OCI-LY3 (cell line): ENCODE measurements around the gene CALML4.

ENCODE experiments used
- H2AFZ ChIP-seq: fragments of 200-600, 300-600 bp; shearing (Covaris generic); 2 replicates; pipeline ENCODE4 v1.6.0; 2014; ENCODE audit warnings: antibody characterized with exemption, low read depth, low read length
- H3K27ac ChIP-seq: fragments of 200-600, 300-600 bp; sonication (generic); 2 replicates; pipeline ENCODE4 v1.5.1; 2014; ENCODE audit warnings: mild to moderate bottlenecking, low read length, moderate library complexity, mixed read lengths
- H3K27me3 ChIP-seq: fragments of 200-600, 300-600 bp; sonication (generic); 2 replicates; pipeline ENCODE4 v1.6.1; 2014; ENCODE audit warnings: low read depth, low read length, mixed read lengths
- H3K36me3 ChIP-seq: fragments of 200-600, 300-600 bp; sonication (generic); replicated peaks from 2 replicates; pipeline ENCODE3; 2014; ENCODE audit warnings: low read depth, low read length, mixed read lengths
- H3K4me1 ChIP-seq: fragments of 300-600, 200-600 bp; sonication (generic); 2 replicates; pipeline ENCODE4 v1.6.1; 2014; ENCODE audit warnings: low read length, mixed read lengths
- H3K4me2 ChIP-seq: fragments of 200-600, 300-600 bp; sonication (generic); 2 replicates; pipeline ENCODE4 v1.6.1; 2014; ENCODE audit warnings: low read length, mixed read lengths
- H3K4me3 ChIP-seq: fragments of 300-600, 200-600 bp; sonication (generic); 2 replicates; pipeline ENCODE4 v1.5.1; 2014; ENCODE audit warnings: antibody characterized with exemption, mild to moderate bottlenecking, low read length, moderate library complexity
- H3K79me2 ChIP-seq: fragments of 300-600, 200-600 bp; shearing (Covaris generic); 2 replicates; pipeline ENCODE4 v1.6.1; 2014; ENCODE audit warnings: mild to moderate bottlenecking, low read length, mixed read lengths
- H3K9ac ChIP-seq: fragments of 300-600, 200-600 bp; shearing (Covaris generic); 2 replicates; pipeline ENCODE4 v1.6.0; 2014; ENCODE audit warnings: mild to moderate bottlenecking, low read length, moderate library complexity
- H3K9me3 ChIP-seq: fragments of 200-600, 300-600 bp; shearing (Covaris generic); 2 replicates; pipeline ENCODE4 v1.6.1; 2014; ENCODE audit warnings: low read length, mixed read lengths; ENCODE audit not compliant: insufficient read depth
- H4K20me1 ChIP-seq: fragments of 200-600, 300-600 bp; sonication (generic); 2 replicates; pipeline ENCODE4 v1.6.1; 2016; ENCODE audit warnings: low read length, mixed read lengths; ENCODE audit not compliant: insufficient read depth
- EZH2phosphoT487 ChIP-seq: fragments of 200-600 bp; shearing (Covaris generic); IDR thresholded peaks from 2 replicates; pipeline ENCODE4 v1.6.1; 2018; ENCODE audit warnings: antibody characterized with exemption, mixed run types, low read depth
- TF ChIP-seq, protein P1 (sequence below): fragments of 200-600, 300-600 bp; sonication (generic); IDR thresholded peaks from 2 replicates; pipeline ENCODE4 v1.5.1; 2014; ENCODE audit warnings: antibody characterized with exemption, low read length, low read depth

Gene CALML4

DNA sequence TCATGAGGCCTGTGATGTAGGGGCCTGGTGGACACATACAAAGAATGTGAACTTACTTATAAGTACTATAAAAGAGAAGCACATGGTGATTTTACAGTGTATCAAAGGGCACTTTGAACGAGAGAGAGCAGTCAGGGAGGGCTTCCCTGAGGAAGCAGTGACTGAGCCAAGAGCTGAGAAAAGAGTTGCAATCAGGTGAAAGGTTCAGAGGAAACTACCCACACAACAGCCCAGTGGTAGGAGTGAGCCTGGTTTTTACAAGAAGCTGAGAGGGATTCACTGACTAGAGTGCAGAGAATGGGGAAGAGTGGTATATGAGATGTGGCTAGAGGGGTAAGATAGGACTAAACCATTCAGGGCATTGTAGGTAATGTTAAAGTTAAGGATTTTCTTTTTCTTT lies 57.1 kb downstream of the CALML4 start:
- Histone ChIP-seq H3K27ac (no peak overlapping the region), H3K4me2 (no peak overlapping the region), H4K20me1 (no peaks in the 10 kb centered on the region), H3K79me2 (no peaks in the 10 kb centered on the region), H3K9me3 (no peaks in the 10 kb centered on the region), H3K36me3 (peaks cover 8% of the 10 kb centered on the region), H3K4me1 (no peaks in the 10 kb centered on the region), H3K4me3 (no peak overlapping the region), H3K27me3 (no peaks in the 10 kb centered on the region), H2AFZ (no peak overlapping the region), H3K9ac (no peak overlapping the region)
- TF ChIP-seq EZH2phosphoT487: no peak
- TF ChIP-seq, protein P1, sequence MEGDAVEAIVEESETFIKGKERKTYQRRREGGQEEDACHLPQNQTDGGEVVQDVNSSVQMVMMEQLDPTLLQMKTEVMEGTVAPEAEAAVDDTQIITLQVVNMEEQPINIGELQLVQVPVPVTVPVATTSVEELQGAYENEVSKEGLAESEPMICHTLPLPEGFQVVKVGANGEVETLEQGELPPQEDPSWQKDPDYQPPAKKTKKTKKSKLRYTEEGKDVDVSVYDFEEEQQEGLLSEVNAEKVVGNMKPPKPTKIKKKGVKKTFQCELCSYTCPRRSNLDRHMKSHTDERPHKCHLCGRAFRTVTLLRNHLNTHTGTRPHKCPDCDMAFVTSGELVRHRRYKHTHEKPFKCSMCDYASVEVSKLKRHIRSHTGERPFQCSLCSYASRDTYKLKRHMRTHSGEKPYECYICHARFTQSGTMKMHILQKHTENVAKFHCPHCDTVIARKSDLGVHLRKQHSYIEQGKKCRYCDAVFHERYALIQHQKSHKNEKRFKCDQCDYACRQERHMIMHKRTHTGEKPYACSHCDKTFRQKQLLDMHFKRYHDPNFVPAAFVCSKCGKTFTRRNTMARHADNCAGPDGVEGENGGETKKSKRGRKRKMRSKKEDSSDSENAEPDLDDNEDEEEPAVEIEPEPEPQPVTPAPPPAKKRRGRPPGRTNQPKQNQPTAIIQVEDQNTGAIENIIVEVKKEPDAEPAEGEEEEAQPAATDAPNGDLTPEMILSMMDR: no peak

DNA sequence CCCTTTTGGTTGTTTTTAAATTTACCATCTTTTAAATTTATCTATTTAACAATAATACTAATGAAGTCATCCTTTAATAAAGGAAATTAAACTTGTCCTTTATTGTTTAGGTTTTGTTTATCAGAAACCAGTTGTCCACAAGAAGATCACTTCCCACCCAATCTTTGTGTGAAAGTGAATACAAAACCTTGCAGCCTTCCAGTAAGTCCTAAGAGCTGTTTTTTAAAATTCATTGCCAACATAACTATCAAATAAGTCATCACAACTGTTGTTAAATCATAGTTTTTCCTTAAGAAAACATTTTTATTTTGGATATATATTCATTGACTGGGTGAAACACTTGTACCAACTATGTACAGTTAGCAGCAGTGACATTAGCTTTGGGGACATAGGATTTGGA lies 59.4 kb downstream of the CALML4 start:
- Histone ChIP-seq H3K79me2 (no peaks in the 10 kb centered on the region), H2AFZ (no peak overlapping the region), H3K9me3 (no peaks in the 10 kb centered on the region), H3K9ac (no peak overlapping the region), H3K4me3 (no peak overlapping the region), H3K4me2 (no peak overlapping the region), H3K4me1 (no peaks in the 10 kb centered on the region), H3K27ac (no peak overlapping the region), H3K36me3 (peaks cover 8% of the 10 kb centered on the region), H4K20me1 (0 out of 2 replicates have a peak, but pooled peaks cover 2% of the 10 kb centered on the region), H3K27me3 (no peaks in the 10 kb centered on the region)
- TF ChIP-seq EZH2phosphoT487: no peak
- TF ChIP-seq, protein P1: no peak

DNA sequence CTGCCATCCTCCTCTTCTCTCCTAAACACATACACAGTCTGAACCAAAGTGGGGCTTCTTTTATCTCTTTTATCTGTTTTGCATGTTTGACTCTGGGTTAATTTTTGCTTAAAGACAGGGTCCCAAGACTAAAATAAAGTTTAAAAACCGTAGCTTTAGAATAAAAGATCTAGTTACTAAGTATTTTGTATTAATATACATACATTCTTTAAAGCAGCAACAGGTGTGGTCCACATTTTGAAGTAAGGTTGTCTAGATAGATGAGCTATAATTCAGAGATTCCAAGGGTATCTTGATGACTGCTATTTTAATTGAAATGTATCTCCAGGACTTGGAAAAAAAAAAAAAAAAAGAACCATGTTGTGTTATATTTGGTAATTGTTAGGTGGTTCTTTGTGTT lies 61.3 kb downstream of the CALML4 start:
- Histone ChIP-seq H3K79me2 (no peaks in the 10 kb centered on the region), H3K4me3 (no peak overlapping the region), H3K27me3 (no peaks in the 10 kb centered on the region), H3K4me1 (no peaks in the 10 kb centered on the region), H3K4me2 (no peak overlapping the region), H4K20me1 (peaks cover 7% of the 10 kb centered on the region), H3K36me3 (peaks cover 8% of the 10 kb centered on the region), H3K9ac (no peak overlapping the region), H3K9me3 (no peaks in the 10 kb centered on the region), H3K27ac (no peak overlapping the region), H2AFZ (no peak overlapping the region)
- no peak for TF ChIP-seq EZH2phosphoT487
- TF ChIP-seq, protein P1: no peak

DNA sequence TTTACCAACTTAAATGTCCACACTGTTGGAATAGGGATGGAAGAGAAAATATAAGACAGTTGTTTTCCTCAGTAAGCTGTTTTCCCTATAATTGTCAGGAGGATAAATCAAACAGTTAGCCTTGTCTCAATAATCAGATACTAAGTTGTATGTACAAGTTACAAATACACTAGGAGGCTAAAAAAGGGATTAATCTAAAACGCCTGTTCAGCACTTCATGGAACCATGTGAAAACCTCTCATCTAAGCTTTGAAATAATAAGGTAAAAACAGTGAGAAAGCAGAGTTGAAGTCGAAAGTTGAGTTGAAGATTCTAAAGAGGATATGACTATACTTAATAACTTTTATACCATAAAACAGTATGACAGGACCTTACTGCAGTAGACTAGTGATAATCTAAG lies 62.0 kb downstream of the CALML4 start:
- Histone ChIP-seq H3K4me1 (no peaks in the 10 kb centered on the region), H3K9me3 (no peaks in the 10 kb centered on the region), H2AFZ (no peak overlapping the region), H3K9ac (no peak overlapping the region), H4K20me1 (peaks cover 9% of the 10 kb centered on the region), H3K4me2 (no peak overlapping the region), H3K79me2 (0 out of 2 replicates have a peak, but pooled peaks cover 2% of the 10 kb centered on the region), H3K36me3 (peaks cover 8% of the 10 kb centered on the region), H3K27me3 (no peaks in the 10 kb centered on the region), H3K4me3 (no peak overlapping the region), H3K27ac (no peak overlapping the region)
- TF ChIP-seq EZH2phosphoT487: no peak
- TF ChIP-seq, protein P1: no peak
